GM12872 (cell line): ENCODE results near the gene ALPG.

Experiments
- CTCF ChIP-seq: IDR thresholded peaks from 3 replicates; pipeline ENCODE4 v1.5.1; 2011; ENCODE audit warnings: low read depth, mild to moderate bottlenecking, low read length, moderate library complexity; ENCODE audit not compliant: insufficient read depth

ALPG gene

GRCh38 chr2:232457121-232458011 is 50.7 kb downstream of the ALPG start:
- no peak for TF ChIP-seq CTCF

GRCh38 chr2:232458051-232458660 is 51.5 kb downstream of the ALPG start:
- no peak for TF ChIP-seq CTCF

GRCh38 chr2:232458661-232459418 is 52.2 kb downstream of the ALPG start:
- no peak for TF ChIP-seq CTCF

GRCh38 chr2:232459419-232460035 is 52.9 kb downstream of the ALPG start:
- TF ChIP-seq CTCF, result no peak

- no peak for TF ChIP-seq CTCF
These were observed 53.5 kb downstream of the ALPG start for GRCh38 chr2:232460171-232460570.
